SHP77 treated with DMSO at 0.1 percent for 48 hours (cell line): ENCODE measurements around the gene VCAM1.

Experiments used
- DNase-seq: peaks from one replicate; lab custom pipeline; 2025; lab: John Stamatoyannopoulos, UW

Gene VCAM1

DNA sequence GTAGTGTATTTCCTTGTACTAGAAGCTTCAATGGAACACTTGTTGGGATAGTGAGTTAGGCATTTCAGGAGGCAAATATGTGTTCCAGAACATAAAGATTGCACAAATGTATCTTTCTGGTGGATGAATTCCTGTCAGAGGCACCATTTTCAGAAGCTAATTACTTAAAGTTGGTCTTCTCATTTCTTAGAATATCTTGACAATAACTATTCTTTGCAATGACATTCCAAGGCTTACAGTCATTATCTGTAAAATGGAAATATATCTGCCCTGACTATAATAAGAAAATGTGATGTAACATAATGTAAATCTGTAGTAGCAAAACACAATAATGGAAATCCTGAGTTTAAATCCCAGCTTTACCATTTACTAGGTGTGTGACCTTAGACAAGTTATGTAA lies 2.7 kb downstream of the VCAM1 start:
- DNase-seq = no peak

- DNase-seq = no peak
These were observed 4.7 kb downstream of the VCAM1 start for GRCh38 chr1:100724281-100724680.

- no peak for DNase-seq
These were observed 10.6 kb downstream of the VCAM1 start for GRCh38 chr1:100730130-100730529.

GRCh38 chr1:100731309-100731708 lies 11.8 kb downstream of the VCAM1 start:
- no peak for DNase-seq

- no peak for DNase-seq
These were observed 12.2 kb downstream of the VCAM1 start for GRCh38 chr1:100731758-100732157.

- no peak for DNase-seq
These were observed 15.1 kb downstream of the VCAM1 start for GRCh38 chr1:100734676-100735075.

GRCh38 chr1:100735244-100735643 lies 15.7 kb downstream of the VCAM1 start:
- no peak for DNase-seq

GRCh38 chr1:100736324-100736723 lies 16.8 kb downstream of the VCAM1 start:
- no peak for DNase-seq

GRCh38 chr1:100736746-100737145 lies 17.2 kb downstream of the VCAM1 start:
- DNase-seq = no peak

- no peak for DNase-seq
These were observed 27.0 kb downstream of the VCAM1 start for GRCh38 chr1:100746542-100746932.

- DNase-seq = no peak
These were observed 28.2 kb downstream of the VCAM1 start for GRCh38 chr1:100747771-100748170.

DNA sequence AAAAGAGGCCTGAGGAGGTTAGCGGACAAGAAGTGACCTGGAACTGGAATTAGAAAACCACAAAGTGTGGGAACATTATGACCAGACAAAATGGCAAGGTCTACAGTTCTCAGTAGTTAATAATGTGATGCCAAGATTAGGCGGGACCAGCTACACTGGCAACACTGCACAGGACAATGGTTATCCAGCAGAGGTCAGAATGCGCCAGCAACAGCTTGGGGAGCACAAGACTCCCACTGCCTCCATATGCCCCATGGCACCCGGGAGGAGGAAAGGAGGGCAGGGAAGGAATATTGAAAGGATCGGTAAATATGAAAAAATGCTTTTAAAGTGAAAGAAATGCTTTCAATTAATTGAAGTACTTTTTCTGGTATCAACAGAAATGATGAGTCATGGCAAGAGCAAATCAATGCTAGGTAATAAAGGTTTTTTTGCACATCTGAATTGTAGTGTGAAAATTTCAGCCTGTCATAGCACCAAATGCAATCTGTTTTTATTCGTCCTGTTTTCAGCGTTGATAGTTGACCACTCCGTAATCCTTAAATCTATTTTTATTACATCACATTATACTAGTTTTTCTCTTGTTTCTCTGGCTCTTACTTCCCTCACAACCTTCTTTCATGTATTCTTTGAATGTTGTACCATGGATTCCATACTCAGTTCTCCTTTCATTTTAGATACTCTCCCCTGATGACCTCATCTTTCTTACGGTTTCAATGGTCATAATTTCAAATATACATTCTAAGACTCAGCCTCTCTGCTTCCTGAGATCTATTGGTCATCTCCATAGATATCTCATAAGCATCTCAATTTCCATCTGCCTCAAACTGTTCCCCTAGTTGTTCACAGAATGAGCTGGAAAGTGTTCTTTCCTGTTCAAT lies 30.7 kb downstream of the VCAM1 start:
- no peak for DNase-seq

DNA sequence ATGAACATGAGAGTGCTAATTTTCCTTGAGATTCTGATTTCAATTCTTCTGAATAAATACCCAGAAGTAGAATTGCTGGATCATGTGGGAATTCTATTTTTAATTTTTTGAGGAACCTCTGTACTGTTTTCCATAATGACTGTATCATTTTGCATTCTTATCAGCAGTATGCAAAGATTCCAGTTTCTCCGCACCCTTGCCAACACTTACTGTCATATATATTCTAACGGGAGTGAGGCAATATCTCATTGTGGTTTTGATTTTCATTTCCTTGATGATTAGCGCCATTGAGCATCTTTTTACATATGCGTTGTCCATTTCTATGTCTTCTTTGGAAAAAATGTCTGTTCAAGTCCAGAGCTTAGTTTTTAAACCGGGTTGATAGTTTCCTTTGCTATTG lies 33.2 kb downstream of the VCAM1 start:
- no peak for DNase-seq

GRCh38 chr1:100757946-100758345 lies 38.4 kb downstream of the VCAM1 start:
- no peak for DNase-seq

DNA sequence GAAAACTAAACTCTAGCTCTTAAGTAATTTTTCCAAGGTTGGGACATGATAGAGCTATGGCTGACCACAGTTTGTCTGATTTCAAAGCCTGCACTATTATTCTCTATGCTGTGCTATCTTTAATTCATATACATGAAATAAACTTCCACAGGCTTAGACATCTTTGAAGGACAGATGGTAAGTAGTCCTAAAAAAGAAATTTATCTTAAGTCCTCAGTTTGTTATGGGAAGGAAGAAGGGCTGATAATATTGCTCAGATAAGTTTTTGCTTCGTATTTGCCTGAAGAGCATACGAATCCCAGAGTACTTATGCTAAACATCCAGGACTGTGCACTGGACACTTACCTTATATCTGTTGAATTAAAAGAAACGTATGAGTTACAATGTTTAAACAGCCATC lies 39.6 kb downstream of the VCAM1 start:
- DNase-seq = no peak

- DNase-seq = no peak
These were observed 41.0 kb downstream of the VCAM1 start for GRCh38 chr1:100760511-100760910.

DNA sequence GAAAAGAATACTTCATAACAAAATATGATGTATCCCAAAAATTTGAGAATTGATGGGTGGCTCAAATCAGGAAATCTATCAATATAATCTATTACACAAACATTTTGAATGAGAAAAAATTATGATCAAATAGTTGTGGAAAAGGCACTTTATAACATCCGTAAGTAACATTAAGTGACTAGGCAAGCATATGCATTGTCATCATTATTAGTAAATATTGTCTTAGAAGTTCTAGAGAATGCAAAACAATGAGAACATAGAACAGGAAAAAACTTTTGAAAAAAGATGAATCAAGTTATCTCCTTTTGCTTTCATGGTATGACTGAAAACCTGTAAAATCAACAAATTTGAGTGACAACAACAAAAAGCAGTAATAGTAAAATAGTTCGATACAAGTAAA lies 42.9 kb downstream of the VCAM1 start:
- no peak for DNase-seq

- no peak for DNase-seq
These were observed 47.8 kb downstream of the VCAM1 start for GRCh38 chr1:100767176-100767890.

DNA sequence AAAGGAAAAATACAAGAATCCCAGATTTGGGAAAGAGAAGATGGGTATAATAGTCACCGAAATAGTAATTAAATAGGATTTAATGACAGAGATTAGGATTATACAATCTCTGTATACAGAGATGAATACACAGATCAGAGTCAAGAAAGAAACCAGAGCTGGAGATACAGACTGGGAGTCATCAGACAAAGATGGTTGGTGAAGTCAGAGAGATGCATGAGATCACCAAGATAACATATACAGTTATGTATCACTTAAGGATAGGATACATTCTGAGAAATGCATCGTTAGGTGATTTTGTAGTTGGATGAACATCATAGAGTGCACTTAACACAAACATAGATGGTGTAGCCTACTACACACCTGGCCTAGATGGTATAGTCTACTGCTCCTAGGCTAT lies 49.8 kb downstream of the VCAM1 start:
- DNase-seq = no peak

- DNase-seq = no peak
These were observed 50.5 kb downstream of the VCAM1 start for GRCh38 chr1:100769906-100770646.

GRCh38 chr1:100773444-100773843 lies 53.9 kb downstream of the VCAM1 start:
- DNase-seq = no peak

DNA sequence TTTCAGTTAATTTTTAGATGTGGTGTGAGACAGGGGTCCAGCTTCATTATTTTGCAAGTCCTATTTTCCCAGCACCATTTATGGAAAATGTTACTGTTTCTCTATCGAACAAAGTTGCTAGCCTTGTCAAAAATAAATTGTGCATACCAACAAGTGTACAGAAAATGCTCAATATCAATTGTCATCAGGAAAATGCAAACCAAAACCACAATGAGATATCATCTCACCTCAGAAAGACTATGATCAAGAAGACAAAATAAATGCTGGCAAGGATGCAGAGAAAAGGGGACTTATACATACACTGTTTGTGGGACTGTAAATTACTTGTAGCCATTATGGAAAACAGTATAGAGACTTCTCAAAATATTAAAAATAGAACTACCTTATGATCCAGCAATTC lies 54.8 kb downstream of the VCAM1 start:
- no peak for DNase-seq

DNA sequence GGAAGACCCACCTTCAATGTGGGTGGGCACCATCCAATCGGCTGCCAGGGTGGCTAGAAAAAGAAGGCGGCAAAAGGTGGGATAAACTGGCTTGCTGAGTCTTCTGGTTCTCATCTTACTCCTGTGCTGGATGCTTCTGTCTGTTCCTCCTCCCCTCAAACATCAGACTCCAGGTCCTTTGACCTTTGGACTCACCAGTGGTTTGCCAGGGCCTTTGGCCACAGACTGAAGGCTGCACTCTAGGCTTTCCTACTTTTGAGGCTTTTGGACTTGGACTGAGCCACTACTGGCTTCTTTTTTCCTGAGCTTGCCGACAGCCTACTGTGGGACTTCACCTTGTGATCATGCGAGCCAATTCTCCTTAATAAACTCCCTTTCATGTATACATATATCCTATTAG lies 55.9 kb downstream of the VCAM1 start:
- no peak for DNase-seq
